ENCODE data around the gene GSN.

The GSN gene

GRCh38 chr9:121292801-121293241, 24.9 kb downstream of the GSN start:
- Histone ChIP-seq H3K36me3 (ENCODE audit: control insufficient read depth, low read length) (no peaks in the 10 kb centered on the region), H3K4me1 (ENCODE audit: control insufficient read depth, low read length) (peaks cover 9% of the 10 kb centered on the region), H3K27me3 (ENCODE audit: control insufficient read depth, low read length) (no peaks in the 10 kb centered on the region), H3K4me3 (ENCODE audit: low read length) (no peak overlapping the region), H3F3A (ENCODE audit: control insufficient read depth, insufficient read depth) (no peaks in the 10 kb centered on the region), H3K79me2 (ENCODE audit: control insufficient read depth, low read length) (no peaks in the 10 kb centered on the region), H3K9me3 (ENCODE audit: control insufficient read depth, insufficient read depth, low read length) (no peaks in the 10 kb centered on the region), H4K20me1 (ENCODE audit: control insufficient read depth, insufficient read depth, low read depth, low read length) (no peaks in the 10 kb centered on the region), H3K9me2 (replicated peaks; ENCODE audit: control insufficient read depth, low read length) (no peaks in the 10 kb centered on the region), H3K4me2 (ENCODE audit: low read length) (no peak overlapping the region), H3K27ac (ENCODE audit: low read depth, low read length) (no peak overlapping the region)
- TF ChIP-seq, protein P1, sequence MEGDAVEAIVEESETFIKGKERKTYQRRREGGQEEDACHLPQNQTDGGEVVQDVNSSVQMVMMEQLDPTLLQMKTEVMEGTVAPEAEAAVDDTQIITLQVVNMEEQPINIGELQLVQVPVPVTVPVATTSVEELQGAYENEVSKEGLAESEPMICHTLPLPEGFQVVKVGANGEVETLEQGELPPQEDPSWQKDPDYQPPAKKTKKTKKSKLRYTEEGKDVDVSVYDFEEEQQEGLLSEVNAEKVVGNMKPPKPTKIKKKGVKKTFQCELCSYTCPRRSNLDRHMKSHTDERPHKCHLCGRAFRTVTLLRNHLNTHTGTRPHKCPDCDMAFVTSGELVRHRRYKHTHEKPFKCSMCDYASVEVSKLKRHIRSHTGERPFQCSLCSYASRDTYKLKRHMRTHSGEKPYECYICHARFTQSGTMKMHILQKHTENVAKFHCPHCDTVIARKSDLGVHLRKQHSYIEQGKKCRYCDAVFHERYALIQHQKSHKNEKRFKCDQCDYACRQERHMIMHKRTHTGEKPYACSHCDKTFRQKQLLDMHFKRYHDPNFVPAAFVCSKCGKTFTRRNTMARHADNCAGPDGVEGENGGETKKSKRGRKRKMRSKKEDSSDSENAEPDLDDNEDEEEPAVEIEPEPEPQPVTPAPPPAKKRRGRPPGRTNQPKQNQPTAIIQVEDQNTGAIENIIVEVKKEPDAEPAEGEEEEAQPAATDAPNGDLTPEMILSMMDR (IDR thresholded peaks at IDR 0.05; ENCODE audit: low read depth, low read length, poor library complexity, severe bottlenecking) = no peak
- no peak for TF ChIP-seq EZH2phosphoT487 (IDR thresholded peaks at IDR 0.05; ENCODE audit: borderline replicate concordance, low read length)

DNA sequence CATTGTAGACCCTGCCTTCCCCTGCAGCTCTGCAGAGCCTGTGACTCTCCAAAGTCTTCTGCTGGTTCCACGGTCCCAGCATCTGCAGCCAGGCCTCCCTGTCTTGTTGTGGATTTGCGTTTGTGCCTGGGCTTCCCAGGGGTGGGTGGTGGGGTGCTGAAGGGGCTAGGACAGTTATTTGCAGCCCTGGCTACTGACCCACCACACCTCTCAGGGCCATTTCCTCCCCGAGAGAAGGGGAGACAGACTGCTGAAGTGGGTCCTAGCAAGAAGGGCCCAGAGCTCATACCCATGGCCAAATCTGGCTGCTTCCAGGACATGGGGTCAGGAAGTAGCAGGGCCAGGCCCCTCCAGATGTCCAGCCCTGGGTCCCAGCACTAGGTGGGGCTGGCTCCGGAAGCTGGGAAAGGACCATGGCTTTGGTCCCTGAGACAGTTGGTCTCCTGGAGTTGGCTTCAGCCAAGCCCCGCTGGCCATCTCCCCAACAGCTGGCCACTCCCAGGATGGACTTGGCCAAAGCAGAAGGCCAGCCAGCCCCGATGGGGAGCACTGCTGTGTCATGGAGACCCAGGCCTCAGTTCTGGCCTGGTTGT, 26.3 kb downstream of the GSN start:
- Histone ChIP-seq H3K4me1 (ENCODE audit: control insufficient read depth, low read length) (peaks cover 14% of the 10 kb centered on the region), H3K79me2 (ENCODE audit: control insufficient read depth, low read length) (no peaks in the 10 kb centered on the region), H3K9me2 (replicated peaks; ENCODE audit: control insufficient read depth, low read length) (no peaks in the 10 kb centered on the region), H3K36me3 (ENCODE audit: control insufficient read depth, low read length) (no peaks in the 10 kb centered on the region), H3F3A (ENCODE audit: control insufficient read depth, insufficient read depth) (no peaks in the 10 kb centered on the region), H3K4me2 (ENCODE audit: low read length) (no peak overlapping the region), H3K9me3 (ENCODE audit: control insufficient read depth, insufficient read depth, low read length) (no peaks in the 10 kb centered on the region), H3K27ac (ENCODE audit: low read depth, low read length) (no peak overlapping the region), H4K20me1 (ENCODE audit: control insufficient read depth, insufficient read depth, low read depth, low read length) (no peaks in the 10 kb centered on the region), H3K27me3 (ENCODE audit: control insufficient read depth, low read length) (peaks cover 4% of the 10 kb centered on the region), H3K4me3 (ENCODE audit: low read length) (no peak overlapping the region)
- TF ChIP-seq, protein P1 (IDR thresholded peaks at IDR 0.05; ENCODE audit: low read depth, low read length, poor library complexity, severe bottlenecking) = no peak
- TF ChIP-seq EZH2phosphoT487 (IDR thresholded peaks at IDR 0.05; ENCODE audit: borderline replicate concordance, low read length) = no peak

DNA sequence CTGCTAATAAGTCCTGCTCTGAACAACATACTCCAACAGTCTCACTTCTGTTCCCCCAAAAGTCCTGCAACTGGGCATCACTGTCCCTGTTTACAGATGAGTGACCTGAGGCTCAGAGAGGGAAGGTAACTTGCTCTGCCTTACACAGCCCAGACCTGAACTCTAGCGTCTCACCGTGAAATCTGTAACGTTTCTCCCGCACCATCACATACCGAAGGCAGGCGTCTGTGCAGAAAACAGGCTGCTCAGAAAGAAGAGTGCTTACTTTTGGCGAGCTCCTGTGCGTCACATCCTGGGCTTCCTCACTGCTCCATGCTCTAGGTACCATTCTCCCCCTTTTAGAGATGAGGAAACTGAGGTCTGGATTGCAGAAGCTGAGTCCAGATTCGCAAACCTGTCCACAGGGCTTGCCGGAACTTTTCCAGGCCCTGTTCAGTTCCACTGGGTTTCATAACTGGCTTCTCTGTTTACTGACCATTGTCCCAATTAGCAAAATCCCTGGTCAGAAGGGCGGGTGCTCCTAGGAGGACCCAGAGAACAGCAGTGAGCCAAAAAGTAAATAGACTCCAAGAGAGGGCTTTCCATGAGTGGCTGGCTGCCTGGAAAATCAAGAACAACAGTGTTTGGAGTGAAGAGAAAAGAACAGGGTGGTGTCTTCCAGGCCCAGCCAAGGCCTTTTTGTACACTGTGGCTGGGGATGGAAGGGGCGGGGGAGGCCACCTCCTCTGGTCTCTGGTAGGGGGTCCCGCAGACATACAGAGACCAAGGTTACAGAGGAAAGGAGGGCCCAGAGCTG, 27.1 kb downstream of the GSN start:
- Histone ChIP-seq H4K20me1 (ENCODE audit: control insufficient read depth, insufficient read depth, low read depth, low read length) (no peaks in the 10 kb centered on the region), H3K4me3 (ENCODE audit: low read length) (no peak overlapping the region), H3K4me2 (ENCODE audit: low read length) (no peak overlapping the region), H3F3A (ENCODE audit: control insufficient read depth, insufficient read depth) (no peaks in the 10 kb centered on the region), H3K27ac (ENCODE audit: low read depth, low read length) (no peak overlapping the region), H3K36me3 (ENCODE audit: control insufficient read depth, low read length) (no peaks in the 10 kb centered on the region), H3K27me3 (ENCODE audit: control insufficient read depth, low read length) (peaks cover 7% of the 10 kb centered on the region), H3K9me3 (ENCODE audit: control insufficient read depth, insufficient read depth, low read length) (no peaks in the 10 kb centered on the region), H3K9me2 (replicated peaks; ENCODE audit: control insufficient read depth, low read length) (no peaks in the 10 kb centered on the region), H3K4me1 (ENCODE audit: control insufficient read depth, low read length) (peaks cover 12% of the 10 kb centered on the region), H3K79me2 (ENCODE audit: control insufficient read depth, low read length) (no peaks in the 10 kb centered on the region)
- no peak for TF ChIP-seq EZH2phosphoT487 (IDR thresholded peaks at IDR 0.05; ENCODE audit: borderline replicate concordance, low read length)
- TF ChIP-seq, protein P1 (IDR thresholded peaks at IDR 0.05; ENCODE audit: low read depth, low read length, poor library complexity, severe bottlenecking) = no peak
